CD4-positive, alpha-beta T cell treated with Interleukin-2 at 100 ng/mL for 4 hours (primary cell): ENCODE measurements around the gene CDIPT.
"Not testable (repeated sequence)": the region's sequence is repeated elsewhere in the genome, so short reads cannot be mapped to it uniquely, and the experiment has no call there.

Experiments used
- DNase-seq: peaks from one replicate; pipeline ENCODE4 v3.0.0-alpha.2; 2020; ENCODE audit warnings: low spot score

The CDIPT gene

GRCh38 chr16:29858149-29858849 lies 4.7 kb downstream of the CDIPT start:
- no peak for DNase-seq

- no peak for DNase-seq
Observed at GRCh38 chr16:29857133-29857760, 5.8 kb downstream of the CDIPT start.

- no peak for DNase-seq
Observed at GRCh38 chr16:29854520-29855100, 8.4 kb downstream of the CDIPT start.

GRCh38 chr16:29852654-29853053 lies 10.4 kb downstream of the CDIPT start:
- no peak for DNase-seq

GRCh38 chr16:29850998-29851397 lies 12.0 kb downstream of the CDIPT start:
- DNase-seq, result no peak

GRCh38 chr16:29849505-29849904 lies 13.5 kb downstream of the CDIPT start:
- no peak for DNase-seq

- DNase-seq, result peak; percentile 82
Observed at GRCh38 chr16:29848420-29849297, 14.4 kb downstream of the CDIPT start.

GRCh38 chr16:29845656-29846055 lies 17.4 kb downstream of the CDIPT start:
- no peak for DNase-seq

GRCh38 chr16:29844575-29845331 lies 18.3 kb downstream of the CDIPT start:
- DNase-seq, result no peak

- DNase-seq, result no peak
Observed at GRCh38 chr16:29843931-29844330, 19.1 kb downstream of the CDIPT start.

GRCh38 chr16:29842732-29843346 lies 20.2 kb downstream of the CDIPT start:
- no peak for DNase-seq

- DNase-seq, result no peak
Observed at GRCh38 chr16:29841631-29842030, 21.4 kb downstream of the CDIPT start.

- DNase-seq, result no peak
Observed at GRCh38 chr16:29840240-29840639, 22.8 kb downstream of the CDIPT start.

- no peak for DNase-seq
Observed at GRCh38 chr16:29839822-29840221, 23.2 kb downstream of the CDIPT start.

GRCh38 chr16:29837841-29838240 lies 25.2 kb downstream of the CDIPT start:
- no peak for DNase-seq

GRCh38 chr16:29836623-29837022 lies 26.4 kb downstream of the CDIPT start:
- DNase-seq, result no peak

GRCh38 chr16:29835926-29836325 lies 27.1 kb downstream of the CDIPT start:
- DNase-seq, result no peak

GRCh38 chr16:29834079-29834478 lies 28.9 kb downstream of the CDIPT start:
- DNase-seq, result no peak

- DNase-seq, result not testable (repeated sequence)
Observed at GRCh38 chr16:29833219-29833618, 29.8 kb downstream of the CDIPT start.

GRCh38 chr16:29831490-29831889 lies 31.5 kb downstream of the CDIPT start:
- DNase-seq, result no peak

- no peak for DNase-seq
Observed at GRCh38 chr16:29830774-29831173, 32.3 kb downstream of the CDIPT start.
